NCI-H1930 (cell line): ENCODE measurements around the gene SENP6.
"Not testable (repeated sequence)": the region's sequence is repeated elsewhere in the genome, so short reads cannot be mapped to it uniquely, and the experiment has no call there.

Source experiments
- DNase-seq, 2 experiments: peaks; one replicate each; lab custom pipeline; 2025; lab: John Stamatoyannopoulos, UW

Gene SENP6

GRCh38 chr6:75601304-75602245, at the start of gene SENP6:
SENP6 (plus strand) TSS chr6:75601880; CDS start chr6:75602525, 645 bp downstream.
- DNase-seq = peak; percentile 39 to 54

DNA sequence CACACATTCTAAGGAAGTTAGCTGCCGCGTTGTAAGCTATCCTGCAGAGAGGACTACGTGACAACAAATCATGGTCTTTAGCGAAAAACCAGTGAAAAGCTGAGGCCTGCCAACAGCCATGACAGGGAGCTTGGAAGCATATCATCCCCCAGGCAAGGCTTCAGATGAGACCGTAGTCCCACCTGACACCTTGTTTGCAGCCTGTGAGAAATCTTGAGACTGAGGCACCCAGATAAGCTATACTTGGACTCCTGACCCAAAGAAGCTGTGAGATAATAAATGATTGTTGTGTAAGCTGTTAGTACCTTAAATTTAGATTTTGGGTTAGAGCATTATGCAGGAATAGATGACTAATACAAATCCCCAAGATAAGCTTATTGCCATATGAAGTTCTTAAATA, 45.4 kb upstream of the SENP6 start:
- no peak for DNase-seq

GRCh38 chr6:75557068-75557467, 44.6 kb upstream of the SENP6 start:
- no peak for DNase-seq

DNA sequence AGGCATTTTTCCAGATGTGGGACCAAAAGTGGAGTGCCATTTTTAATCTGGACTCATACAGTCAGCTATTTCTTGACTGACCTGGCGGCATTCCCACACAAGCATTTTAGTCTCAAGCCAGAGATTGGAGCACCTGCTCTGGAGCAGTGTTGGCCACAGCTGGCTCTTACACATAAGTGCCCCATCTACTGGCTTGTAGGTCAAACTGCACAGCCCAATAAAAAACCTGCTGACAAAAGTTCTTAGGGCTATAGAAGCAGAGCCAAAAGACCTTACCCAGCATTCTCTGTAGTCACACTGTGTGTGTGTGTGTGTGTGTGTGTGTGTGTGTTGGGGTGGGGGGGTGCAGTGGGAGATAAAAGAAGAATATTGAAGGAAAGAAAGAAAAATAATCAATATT, 38.6 kb upstream of the SENP6 start:
- DNase-seq = no peak

- no peak for DNase-seq
Observed at GRCh38 chr6:75566137-75566767, 35.4 kb upstream of the SENP6 start.

DNA sequence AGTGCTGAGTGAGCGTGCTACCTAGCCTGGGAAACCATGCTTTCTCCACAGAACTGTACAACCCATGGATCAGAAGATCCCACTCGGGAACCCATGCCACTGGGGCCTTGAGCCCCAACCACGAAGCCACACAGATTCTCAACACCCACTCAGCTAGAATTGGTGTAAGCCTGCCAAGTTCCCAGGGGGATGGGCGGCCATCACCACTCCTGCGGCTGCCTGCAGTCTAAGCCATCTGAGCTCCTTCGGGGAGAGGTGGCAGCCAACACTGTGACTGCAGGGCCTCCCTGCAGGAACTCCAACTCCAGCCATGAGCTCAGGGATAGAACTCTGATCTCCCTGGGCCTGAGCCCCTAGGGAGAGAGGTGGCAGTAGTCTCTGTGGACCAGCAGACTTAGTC, 33.6 kb upstream of the SENP6 start:
- no peak for DNase-seq

GRCh38 chr6:75568965-75569364, 32.7 kb upstream of the SENP6 start:
- DNase-seq = no peak

- DNase-seq = not testable (repeated sequence)
Observed at GRCh38 chr6:75570671-75571070, 31.0 kb upstream of the SENP6 start.

DNA sequence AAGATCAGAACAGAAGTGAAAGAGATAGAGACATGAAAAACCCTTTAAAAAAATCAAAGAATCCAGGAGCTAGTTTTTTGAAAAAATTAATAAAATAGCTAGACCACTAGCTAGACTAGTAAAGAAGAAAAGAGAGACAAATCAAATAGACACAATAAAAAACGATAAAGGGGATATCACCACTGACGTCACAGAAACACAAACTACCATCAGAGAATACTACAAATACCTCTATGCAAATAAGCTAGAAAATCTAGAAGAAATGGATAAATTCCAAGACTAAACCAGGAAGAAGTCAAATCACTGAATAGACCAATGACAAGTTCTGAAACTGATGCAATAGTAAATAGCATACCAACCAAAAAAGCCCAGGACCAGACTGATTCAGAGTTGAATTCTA, 29.6 kb upstream of the SENP6 start:
- DNase-seq = no peak

DNA sequence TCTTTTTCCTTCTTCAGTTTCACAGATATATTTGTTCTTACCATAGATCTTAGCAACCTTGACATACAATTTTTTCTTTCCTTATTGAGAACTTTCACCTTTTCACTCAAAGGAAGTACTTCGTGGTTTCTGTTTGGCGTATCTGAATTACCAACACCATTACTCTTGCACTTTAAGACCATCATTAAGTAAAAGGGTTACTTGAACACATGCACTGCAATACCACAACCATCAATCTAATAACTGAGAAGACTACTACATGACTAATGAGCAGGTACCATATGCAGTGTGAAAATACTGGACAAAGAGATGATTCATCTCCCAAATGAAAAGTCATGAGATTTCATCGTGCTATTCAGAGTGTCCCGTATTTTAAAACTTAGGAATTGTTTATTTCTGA, 21.7 kb upstream of the SENP6 start:
- no peak for DNase-seq

GRCh38 chr6:75581231-75581630, 20.4 kb upstream of the SENP6 start:
- no peak for DNase-seq

DNA sequence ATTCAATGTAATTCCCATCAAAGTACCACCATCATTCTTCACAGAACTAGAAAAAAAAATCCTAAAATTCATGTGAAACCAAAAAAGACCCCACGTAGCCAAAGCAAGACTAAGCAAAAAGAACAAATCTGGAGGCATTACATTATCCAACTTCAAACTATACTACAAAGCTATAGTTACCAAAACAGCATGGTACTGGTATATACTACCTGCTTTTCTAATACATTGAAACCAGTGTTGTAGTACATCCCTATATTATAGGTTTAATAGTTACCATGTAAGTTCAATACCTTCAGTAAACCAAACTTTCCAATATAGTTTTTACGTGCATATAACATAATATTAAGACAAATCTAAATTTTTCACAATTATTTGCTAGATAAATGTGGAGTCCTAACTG, 17.1 kb upstream of the SENP6 start:
- not testable (repeated sequence) for DNase-seq

DNA sequence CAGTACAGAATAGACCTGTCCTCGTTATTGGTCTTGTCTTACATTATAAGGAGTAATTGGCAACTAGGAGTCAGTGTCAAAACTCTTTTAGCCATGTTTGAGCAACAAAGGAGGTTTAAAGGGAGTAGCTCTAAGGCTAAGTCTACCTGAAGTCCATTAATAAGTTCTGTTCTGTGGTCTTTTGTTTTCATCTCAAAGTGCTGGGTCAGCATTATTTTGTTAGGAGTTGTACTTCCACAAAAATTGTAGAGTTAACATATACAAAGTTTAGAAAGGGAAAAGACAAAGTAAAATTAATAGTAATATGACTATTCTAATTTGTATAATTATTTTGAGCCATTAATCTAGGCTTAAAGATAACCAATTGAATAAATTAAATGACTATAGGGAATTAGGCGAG, 12.7 kb upstream of the SENP6 start:
- DNase-seq = no peak

- no peak for DNase-seq
Observed at GRCh38 chr6:75590370-75590769, 11.3 kb upstream of the SENP6 start.

DNA sequence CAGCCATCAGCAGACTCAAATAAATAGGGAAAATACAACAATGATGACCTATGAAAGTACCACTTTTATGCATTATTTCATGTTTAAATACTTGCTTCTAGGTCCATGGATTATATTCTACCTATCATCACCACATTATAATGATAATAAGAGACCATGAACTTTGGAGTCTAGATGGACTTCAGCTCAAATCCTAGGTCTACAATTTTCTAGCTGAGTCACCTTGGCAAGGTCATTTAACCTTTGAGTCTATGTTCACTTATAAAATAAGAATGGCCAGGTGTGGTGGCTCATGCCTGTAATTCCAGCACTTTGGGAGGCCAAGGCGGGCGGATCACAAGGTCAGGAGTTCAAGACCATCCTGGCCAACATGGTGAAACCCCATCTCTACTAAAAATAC, 5.3 kb upstream of the SENP6 start:
- DNase-seq = not testable (repeated sequence)

GRCh38 chr6:75600768-75601167, 912 bp upstream of the SENP6 start:
- DNase-seq = no peak

GRCh38 chr6:75602246-75603105, 796 bp downstream of the SENP6 start:
- DNase-seq = peak in 1 of 2 experiments; percentile 6

DNA sequence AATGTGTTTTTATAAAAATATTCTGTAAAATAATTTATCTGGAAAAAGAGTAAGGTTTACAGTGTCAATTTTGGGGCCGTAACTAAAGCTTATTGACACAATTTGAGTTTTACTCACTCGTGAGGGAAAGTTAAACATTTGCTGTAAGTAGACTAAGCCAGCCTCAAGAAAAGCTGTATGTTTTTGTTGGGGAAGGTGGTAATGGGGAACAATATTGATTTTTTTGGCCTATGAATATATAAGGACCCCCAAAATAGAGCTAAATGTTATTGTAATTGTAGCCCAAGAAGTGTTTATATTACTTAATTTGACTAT, 1.4 kb downstream of the SENP6 start:
- DNase-seq = no peak

DNA sequence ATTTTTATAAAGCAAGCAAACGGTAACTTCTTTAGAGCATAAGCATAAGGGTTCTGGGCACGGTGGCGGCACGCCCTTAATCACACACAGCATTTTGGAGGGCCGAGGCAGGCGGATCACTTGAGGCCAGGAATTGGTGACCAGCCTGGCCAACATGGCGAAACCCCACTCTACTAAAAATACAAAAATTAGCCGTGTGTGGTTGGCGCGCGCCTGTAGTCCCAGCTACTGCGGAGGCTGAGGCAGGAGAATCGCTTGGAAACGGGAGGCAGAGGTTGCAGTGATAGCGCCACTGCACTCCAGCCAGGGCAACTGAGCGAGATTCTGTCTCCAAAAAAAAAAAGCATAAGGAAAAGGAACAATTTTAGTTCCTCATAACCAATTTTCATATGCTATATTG, 2.6 kb downstream of the SENP6 start:
- DNase-seq = no peak

GRCh38 chr6:75605635-75606034, 4.0 kb downstream of the SENP6 start:
- no peak for DNase-seq

GRCh38 chr6:75608304-75608703, 6.6 kb downstream of the SENP6 start:
- DNase-seq = no peak

GRCh38 chr6:75608956-75609533, 7.4 kb downstream of the SENP6 start:
- DNase-seq = no peak
